Mucosa of descending colon (tissue), 3 donors: ENCODE results near the gene ZNF668. TPM values are rescaled to one million over a fixed set of nuclear protein-coding genes. Genes with fewer than 3 reads are reported as not detected.
"Not testable (repeated sequence)": the region's sequence is repeated elsewhere in the genome, so short reads cannot be mapped to it uniquely, and the experiment has no call there.

ENCODE experiments used
- ATAC-seq: fragments of 200-7000 bp; cut with Tn5 transposase; one replicate; pipeline ENCODE4 v1.9.1; 2020; ENCODE audit warnings: mild to moderate bottlenecking, moderate library complexity
- DNase-seq, 3 donors: peaks; one replicate each; pipeline ENCODE4 v3.0.0-alpha.2; 2020
- H3K36me3 ChIP-seq: fragments of 200-600 bp; one replicate; pipeline ENCODE4 v1.8.0; 2021; ENCODE audit warnings: low read depth, mild to moderate bottlenecking
- H3K4me1 ChIP-seq: fragments of 200-600 bp; one replicate; pipeline ENCODE4 v1.8.0; 2021; ENCODE audit warnings: low read depth, mild to moderate bottlenecking
- H3K4me3 ChIP-seq: fragments of 200-600 bp; one replicate; pipeline ENCODE4 v1.8.0; 2021; ENCODE audit warnings: mild to moderate bottlenecking
- H3K9me3 ChIP-seq: fragments of 200-600 bp; one replicate; pipeline ENCODE4 v1.8.0; 2021; ENCODE audit warnings: mild to moderate bottlenecking
- intact Hi-C, 2 donors: fragments of 100-400 bp; cut with DNase I in 1 of 2; cut with micrococcal nuclease in 1 of 2; formaldehyde crosslinking; loops; one replicate each; pipeline versions ENCODE4 v1.11.0 to v1.11.1; 2022; cut with DNase I, micrococcal nuclease
- total RNA-seq, 3 donors: library from RNA; stranded (reverse); fragmentation: NEBNext Ultra II Directional in 2 of 3; extraction: Animal tissue kit (Norgen Biotek cat#: 25700) in 2 of 3; gene quantifications; one replicate each; pipeline versions ENCODE4 v1.2.1 to v1.2.4, GENCODE V29; 2021 to 2023
- TF ChIP-seq, protein P1 (sequence below): fragments of 200-600 bp; IDR thresholded peaks from one replicate; pipeline ENCODE4 v1.8.0; 2022; ENCODE audit warnings: antibody characterized with exemption, mild to moderate bottlenecking
- donor health status: DM: no; HTN: no; CAD: no; lungs with moderate emphysema.
- donor health status: DM: no; HTN: no; CAD: no.
- donor health status: DM: no; HTN: yes; CAD: no.

ZNF668 gene
- total RNA-seq, 3 donors from 2014 or later, result 8.3 to 10.2 (median 9.8) TPM

DNA sequence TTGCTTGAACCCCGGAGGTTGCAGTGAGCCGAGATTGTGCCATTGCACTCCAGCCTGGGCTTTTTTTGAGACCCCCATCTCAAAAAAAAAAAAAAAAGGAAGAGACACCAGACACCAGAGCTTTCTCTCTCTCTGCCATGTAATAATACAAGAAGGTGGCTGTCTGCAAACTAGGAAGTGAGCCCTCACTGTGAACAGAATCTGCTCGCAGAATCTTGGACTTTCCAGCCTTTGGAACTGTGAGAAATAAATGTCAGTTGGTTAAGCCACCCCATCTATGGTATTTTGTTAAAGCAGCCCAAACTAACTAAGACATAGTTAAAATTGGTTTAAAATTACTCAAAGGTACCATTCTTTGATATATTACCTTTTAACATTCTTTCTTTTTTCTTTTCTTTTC is 53.5 kb downstream of the ZNF668 start:
- ATAC-seq, result no peak
- Histone ChIP-seq H3K4me1 (no peaks in the 10 kb centered on the region), H3K4me3 (no peak overlapping the region), H3K36me3 (no peaks in the 10 kb centered on the region), H3K9me3 (no peaks in the 10 kb centered on the region)
- TF ChIP-seq, protein P1, sequence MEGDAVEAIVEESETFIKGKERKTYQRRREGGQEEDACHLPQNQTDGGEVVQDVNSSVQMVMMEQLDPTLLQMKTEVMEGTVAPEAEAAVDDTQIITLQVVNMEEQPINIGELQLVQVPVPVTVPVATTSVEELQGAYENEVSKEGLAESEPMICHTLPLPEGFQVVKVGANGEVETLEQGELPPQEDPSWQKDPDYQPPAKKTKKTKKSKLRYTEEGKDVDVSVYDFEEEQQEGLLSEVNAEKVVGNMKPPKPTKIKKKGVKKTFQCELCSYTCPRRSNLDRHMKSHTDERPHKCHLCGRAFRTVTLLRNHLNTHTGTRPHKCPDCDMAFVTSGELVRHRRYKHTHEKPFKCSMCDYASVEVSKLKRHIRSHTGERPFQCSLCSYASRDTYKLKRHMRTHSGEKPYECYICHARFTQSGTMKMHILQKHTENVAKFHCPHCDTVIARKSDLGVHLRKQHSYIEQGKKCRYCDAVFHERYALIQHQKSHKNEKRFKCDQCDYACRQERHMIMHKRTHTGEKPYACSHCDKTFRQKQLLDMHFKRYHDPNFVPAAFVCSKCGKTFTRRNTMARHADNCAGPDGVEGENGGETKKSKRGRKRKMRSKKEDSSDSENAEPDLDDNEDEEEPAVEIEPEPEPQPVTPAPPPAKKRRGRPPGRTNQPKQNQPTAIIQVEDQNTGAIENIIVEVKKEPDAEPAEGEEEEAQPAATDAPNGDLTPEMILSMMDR, result no peak
- no peak for DNase-seq
- intact Hi-C loops, result no loop called here

DNA sequence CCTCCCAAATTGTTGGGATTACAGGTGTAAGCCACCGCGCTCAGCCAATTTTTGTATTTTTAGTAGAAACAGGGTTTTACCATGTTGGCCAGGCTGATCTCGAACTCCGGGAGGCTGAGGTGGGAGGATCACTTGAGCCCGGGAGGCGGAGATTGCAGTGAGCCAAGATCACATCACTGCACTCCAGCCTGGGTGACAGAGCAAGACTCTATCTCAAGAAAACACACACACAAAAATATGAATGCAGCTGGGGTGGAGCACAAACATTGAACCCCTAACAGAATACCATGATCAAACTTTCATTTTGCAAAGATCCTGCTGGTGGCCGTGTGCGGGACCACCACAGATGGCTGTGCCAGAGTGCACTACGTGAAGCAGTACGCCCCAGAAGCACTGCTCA is 56.3 kb downstream of the ZNF668 start:
- not testable (repeated sequence) for H3K36me3 ChIP-seq

DNA sequence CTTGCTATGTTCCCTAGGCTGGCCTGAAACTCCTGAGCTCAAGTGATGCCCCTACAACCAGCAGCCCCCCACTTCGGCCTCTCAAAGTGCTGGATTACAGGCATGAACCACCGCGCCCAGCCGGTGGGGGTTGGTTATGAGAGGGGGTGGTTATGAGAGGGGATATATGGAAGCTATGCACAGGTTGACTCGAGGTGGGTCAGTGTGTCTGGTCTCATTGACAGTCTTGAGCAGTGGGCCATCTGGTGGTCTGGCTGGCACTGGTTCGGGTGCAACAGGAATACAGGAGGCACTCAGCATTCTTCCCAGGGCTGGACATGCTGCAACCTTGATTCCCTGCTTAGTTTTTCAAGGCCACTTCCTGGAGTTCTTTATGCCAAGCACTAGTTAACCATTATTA is 58.0 kb downstream of the ZNF668 start:
- no peak overlapping the region for H3K4me3 ChIP-seq
- TF ChIP-seq, protein P1, result no peak
- H3K4me1 ChIP-seq, result no peaks in the 10 kb centered on the region
- DNase-seq (no peak), ATAC-seq (peak; percentile 48)
- no peaks in the 10 kb centered on the region for H3K36me3 ChIP-seq
- intact Hi-C loops, result no loop called here
- H3K9me3 ChIP-seq, result no peaks in the 10 kb centered on the region

More for the DNA sequence above, 56.3 kb downstream of the ZNF668 start:
- ATAC-seq, H3K4me3 ChIP-seq, H3K4me1 ChIP-seq, intact Hi-C loops, H3K9me3 ChIP-seq, DNase-seq: not testable (repeated sequence)

DNA sequence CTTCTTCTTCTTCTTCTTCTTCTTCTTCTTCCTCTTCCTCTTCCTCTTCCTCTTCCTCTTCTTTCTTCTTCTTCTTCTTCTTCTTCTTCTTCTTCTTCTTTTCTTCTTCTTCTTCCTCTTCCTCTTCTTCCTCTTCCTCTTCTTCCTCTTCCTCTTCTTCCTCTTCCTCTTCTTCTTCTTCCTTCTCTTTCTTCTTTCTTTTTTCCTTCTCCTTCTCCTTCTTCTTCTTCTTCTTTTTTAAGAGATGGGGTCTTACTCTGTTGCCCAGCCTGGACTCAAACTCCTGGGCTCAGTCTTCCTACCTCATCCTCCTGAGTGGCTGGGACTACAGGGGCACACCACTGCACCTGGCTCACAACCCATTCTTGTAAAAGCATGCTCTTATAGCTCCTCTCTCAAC is 60.7 kb downstream of the ZNF668 start:
- H3K9me3 ChIP-seq, ATAC-seq, intact Hi-C loops: not testable (repeated sequence)

DNA sequence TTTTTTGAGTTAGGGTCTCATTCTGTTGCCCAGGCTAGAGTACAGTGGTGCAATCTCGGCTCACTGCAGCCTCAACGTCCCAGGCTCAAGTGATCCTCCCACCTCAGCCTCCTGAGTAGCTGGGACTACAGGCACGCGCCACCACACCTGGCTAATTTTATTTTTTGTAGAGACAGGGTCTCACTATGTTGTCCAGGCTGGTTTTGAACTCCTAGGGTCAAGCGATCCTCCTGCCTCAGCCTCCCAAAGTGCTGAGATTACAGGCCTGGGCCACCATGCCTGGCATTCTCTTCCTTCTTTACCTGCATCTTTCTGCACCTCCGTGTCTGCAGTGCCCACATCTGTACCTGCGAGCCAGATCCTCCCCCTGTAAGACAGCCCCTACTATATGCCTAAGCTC is 62.2 kb downstream of the ZNF668 start:
- ATAC-seq, H3K4me3 ChIP-seq, H3K9me3 ChIP-seq, H3K4me1 ChIP-seq, intact Hi-C loops, H3K36me3 ChIP-seq, DNase-seq: not testable (repeated sequence)

More for the DNA sequence above, 60.7 kb downstream of the ZNF668 start:
- not testable (repeated sequence) for H3K4me1 ChIP-seq, DNase-seq, H3K36me3 ChIP-seq, H3K4me3 ChIP-seq

Other genes starting within 250 kb of the ZNF668 start
- gene BCL7C, start 180.2 kb downstream of the ZNF668 start, total RNA-seq, result 10 to 100 TPM; 20.8 to 30.6 (median 25.3) TPM
- gene CTF1, start 177.6 kb downstream of the ZNF668 start, total RNA-seq, result 1 to 10 TPM; 1.1 to 7.6 (median 1.5) TPM
- 10 to 100 TPM; 17.6 to 30.3 (median 22.4) TPM for gene FBXL19, start 150.7 kb downstream of the ZNF668 start, total RNA-seq
- gene ORAI3, start 125.2 kb downstream of the ZNF668 start, total RNA-seq, result 10 to 100 TPM; 14.6 to 24.6 (median 15.4) TPM
- 10 to 100 TPM; 13.4 to 24.7 (median 13.7) TPM for gene SETD1A, start 116.5 kb downstream of the ZNF668 start, total RNA-seq
- 10 to 100 TPM; 16.5 to 27.7 (median 23.2) TPM for gene HSD3B7, start 89.0 kb downstream of the ZNF668 start, total RNA-seq
- 1 to 10 TPM in 1 of 3 donors, under 1 TPM in 2; 0.14 to 2.8 (median 0.84) TPM for gene STX1B, start 63.6 kb downstream of the ZNF668 start, total RNA-seq
- gene STX4, start 40.7 kb downstream of the ZNF668 start, total RNA-seq, result 10 to 100 TPM; 74.8 to 87.7 (median 86.9) TPM
- gene ZNF646, start 182 bp upstream of the ZNF668 start, total RNA-seq, result 10 to 100 TPM; 19.1 to 20.3 (median 20.0) TPM
- 1 to 10 TPM; 1.1 to 2.7 (median 1.3) TPM for gene PRSS53, start 14.7 kb upstream of the ZNF668 start, total RNA-seq
- gene VKORC1, start 20.6 kb upstream of the ZNF668 start, total RNA-seq, result 10 to 100 TPM; 31.9 to 67.9 (median 41.3) TPM
- gene BCKDK, start 34.1 kb upstream of the ZNF668 start, total RNA-seq, result 10 to 100 TPM; 31.7 to 40.1 (median 36.6) TPM
- 10 to 100 TPM; 61.1 to 83.1 (median 69.6) TPM for gene KAT8, start 43.4 kb upstream of the ZNF668 start, total RNA-seq
- 100 to 1,000 TPM; 163 to 482 (median 422) TPM for gene PRSS8, start 61.5 kb upstream of the ZNF668 start, total RNA-seq
- 10 to 100 TPM in 1 of 3 donors, 1 to 10 TPM in 2; 8.2 to 10.2 (median 9.5) TPM for gene PRSS36, start 75.8 kb upstream of the ZNF668 start, total RNA-seq
- 100 to 1,000 TPM; 167 to 264 (median 189) TPM for gene FUS, start 105.9 kb upstream of the ZNF668 start, total RNA-seq
- 10 to 100 TPM; 39.2 to 63.4 (median 63.1) TPM for gene PYCARD, start 128.5 kb upstream of the ZNF668 start, total RNA-seq
- under 1 TPM in 1 of 3 donors, not detected in 2; 0.02 TPM for gene TRIM72, start 139.9 kb upstream of the ZNF668 start, total RNA-seq
- gene PYDC1, start 142.9 kb upstream of the ZNF668 start, total RNA-seq, result not detected
- gene ITGAM, start 185.7 kb upstream of the ZNF668 start, total RNA-seq, result 10 to 100 TPM in 1 of 3 donors, 1 to 10 TPM in 2; 4.5 to 13.0 (median 5.7) TPM